ENCODE measurements around the gene FAM8A1.

Gene FAM8A1

GRCh38 chr6:17656092-17656491 is 56.0 kb downstream of the FAM8A1 start:
- no peaks in the 10 kb centered on the region for H3K27me3 ChIP-seq (ENCODE audit: insufficient read depth, low read length, poor library complexity)
- H3K4me2 ChIP-seq (ENCODE audit: insufficient read depth, low read length): no peak overlapping the region
- no peak overlapping the region for H3K27ac ChIP-seq (ENCODE audit: low read length)
- H3K4me3 ChIP-seq (ENCODE audit: low read depth in 1 of 2, low read length in 2 of 2): no peak overlapping the region
- H2AFZ ChIP-seq (ENCODE audit: low read depth, low read length): no peak overlapping the region
- H3K36me3 ChIP-seq (ENCODE audit: insufficient read depth, low read length): peaks cover 93% of the 10 kb centered on the region
- no peaks in the 10 kb centered on the region for H3K9me3 ChIP-seq (ENCODE audit: insufficient read depth, low read length, severe bottlenecking)
- H3K4me1 ChIP-seq (ENCODE audit: insufficient read depth, low read length): no peaks in the 10 kb centered on the region
- no peak overlapping the region for H3K9ac ChIP-seq (ENCODE audit: low read depth, low read length)
- H4K20me1 ChIP-seq (ENCODE audit: insufficient read depth, low read length): peaks cover 34% of the 10 kb centered on the region; the same call in 1 of the 2 replicates
- TF ChIP-seq CTCF (IDR thresholded peaks at IDR 0.05; ENCODE audit: borderline replicate concordance, extremely low read depth, low read length, poor library complexity, severe bottlenecking): no peak
- ATAC-seq (ENCODE audit: insufficient read depth, low read depth): peak; percentile 24; the same call in 1 of the 3 replicates
- no peak for DNase-seq
- peaks cover 84% of the 10 kb centered on the region for H3K79me2 ChIP-seq (ENCODE audit: insufficient read depth, low read length)

DNA sequence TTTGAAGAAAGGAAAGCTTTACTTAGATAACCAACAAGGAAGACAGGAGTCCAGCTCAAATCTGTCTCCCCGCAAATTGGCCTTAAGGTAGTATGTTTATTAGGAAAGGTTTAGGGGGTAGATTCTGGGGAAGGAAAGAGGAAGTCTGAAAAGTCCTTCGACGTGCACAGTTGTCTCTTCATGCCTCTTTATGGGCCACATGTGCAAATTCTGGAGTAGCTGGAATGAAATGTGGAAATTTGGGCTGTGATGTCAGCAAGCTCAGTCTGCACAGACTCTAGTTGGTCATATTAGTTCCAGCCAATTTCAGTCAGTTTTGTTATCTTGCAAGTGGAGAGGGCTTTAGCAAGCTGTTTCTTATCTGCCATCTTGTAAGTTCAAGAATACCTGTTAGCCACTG is 56.5 kb downstream of the FAM8A1 start:
- no peaks in the 10 kb centered on the region for H3K9me3 ChIP-seq (ENCODE audit: insufficient read depth, low read length, severe bottlenecking)
- no peak for ATAC-seq (ENCODE audit: insufficient read depth, low read depth)

More for the DNA sequence above, 56.5 kb downstream of the FAM8A1 start:
- no peak for DNase-seq
- Histone ChIP-seq H3K4me1 (ENCODE audit: insufficient read depth, low read length) (no peaks in the 10 kb centered on the region), H3K27ac (ENCODE audit: low read length) (no peak overlapping the region), H2AFZ (ENCODE audit: low read depth, low read length) (no peak overlapping the region), H3K4me3 (ENCODE audit: low read depth in 1 of 2, low read length in 2 of 2) (no peak overlapping the region), H3K36me3 (ENCODE audit: insufficient read depth, low read length) (peaks cover 94% of the 10 kb centered on the region), H3K79me2 (ENCODE audit: insufficient read depth, low read length) (peaks cover 85% of the 10 kb centered on the region), H3K27me3 (ENCODE audit: insufficient read depth, low read length, poor library complexity) (no peaks in the 10 kb centered on the region), H3K4me2 (ENCODE audit: insufficient read depth, low read length) (no peak overlapping the region), H3K9ac (ENCODE audit: low read depth, low read length) (no peak overlapping the region), H4K20me1 (ENCODE audit: insufficient read depth, low read length) (peaks cover 34% of the 10 kb centered on the region; the same call in 1 of the 2 replicates)
- TF ChIP-seq EZH2 (IDR thresholded peaks at IDR 0.05; ENCODE audit: borderline replicate concordance, low read depth, low read length, severe bottlenecking): no peak
- TF ChIP-seq CTCF (IDR thresholded peaks at IDR 0.05; ENCODE audit: borderline replicate concordance, extremely low read depth, low read length, poor library complexity, severe bottlenecking): no peak

All from DND-41 (cell line).